Measurements from ENCODE around the gene EPC1. TPM values are rescaled to one million over a fixed set of nuclear protein-coding genes. Genes with fewer than 3 reads are reported as not detected.
"Not testable (repeated sequence)": the region's sequence is repeated elsewhere in the genome, so short reads cannot be mapped to it uniquely, and the experiment has no call there.

EPC1 gene
- total and polyA plus RNA-seq, 10 of the 15 experiments (the other 5 are each of a cell fraction or from before 2014, with no cell fraction given): 6.8 to 59.2 (median 19.4) TPM

DNA sequence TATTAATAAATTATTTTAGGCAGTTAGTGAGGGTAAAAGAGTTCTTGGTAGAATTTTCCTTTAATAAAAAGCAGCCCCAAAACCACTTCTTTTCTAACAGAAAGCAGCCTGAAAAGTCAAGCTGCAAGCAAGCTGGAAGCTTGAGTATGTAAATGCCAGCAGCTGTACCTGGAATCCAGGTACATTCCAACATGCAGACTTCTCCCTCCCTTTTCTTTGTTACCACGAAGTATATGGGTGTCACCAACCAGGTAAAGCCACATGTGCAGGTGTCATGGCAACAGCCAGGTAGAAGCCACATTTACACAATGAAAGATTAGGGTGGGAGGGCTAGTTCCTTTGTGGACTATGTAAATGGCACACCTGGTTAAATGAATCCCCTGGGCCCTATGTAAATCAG lies 114.6 kb downstream of the EPC1 start:
- Histone ChIP-seq H3K9ac (ENCODE audit: control insufficient read depth, insufficient read depth, low read length) (no peak overlapping the region), H3K36me3 (ENCODE audit: control insufficient read depth in 2 of 2, insufficient read depth in 2 of 2, low read length in 1 of 2) (no peaks in the 10 kb centered on the region), H3K27me3 (replicated peaks in 1 of 2; ENCODE audit: control insufficient read depth in 2 of 2, insufficient read depth in 2 of 2, low read length in 1 of 2) (no peaks in the 10 kb centered on the region), H4K20me1 (ENCODE audit: control insufficient read depth, insufficient read depth) (no peaks in the 10 kb centered on the region), H3K4me3 (no peak overlapping the region), H3K27ac (ENCODE audit: control insufficient read depth, insufficient read depth) (no peak overlapping the region), H3K4me1 (ENCODE audit: control insufficient read depth, insufficient read depth, low read length) (no peaks in the 10 kb centered on the region), H3K4me2 (ENCODE audit: control insufficient read depth, insufficient read depth) (no peak overlapping the region), H3K9me3 (replicated peaks; ENCODE audit: control insufficient read depth, insufficient read depth, low read length) (no peaks in the 10 kb centered on the region), H2AFZ (ENCODE audit: control insufficient read depth, low read depth, low read length) (no peak overlapping the region), H3K79me2 (ENCODE audit: control insufficient read depth, insufficient read depth, low read length) (no peaks in the 10 kb centered on the region)
- TF ChIP-seq EZH2 (IDR thresholded peaks at IDR 0.05; ENCODE audit: borderline replicate concordance, control insufficient read depth, low read depth, low read length) (no peak), ZBED1 (IDR thresholded peaks at IDR 0.05; ENCODE audit: borderline replicate concordance) (no peak), NFYA (IDR thresholded peaks at IDR 0.05; ENCODE audit: borderline replicate concordance, low read depth, low read length) (no peak), GATAD2B (conservative IDR thresholded peaks at IDR 0.05; ENCODE audit: low read depth) (no peak), NFYB (IDR thresholded peaks at IDR 0.05; ENCODE audit: insufficient read depth, low read depth, low read length) (no peak), IKZF2 (IDR thresholded peaks at IDR 0.05) (no peak)
- TF ChIP-seq, protein P1, sequence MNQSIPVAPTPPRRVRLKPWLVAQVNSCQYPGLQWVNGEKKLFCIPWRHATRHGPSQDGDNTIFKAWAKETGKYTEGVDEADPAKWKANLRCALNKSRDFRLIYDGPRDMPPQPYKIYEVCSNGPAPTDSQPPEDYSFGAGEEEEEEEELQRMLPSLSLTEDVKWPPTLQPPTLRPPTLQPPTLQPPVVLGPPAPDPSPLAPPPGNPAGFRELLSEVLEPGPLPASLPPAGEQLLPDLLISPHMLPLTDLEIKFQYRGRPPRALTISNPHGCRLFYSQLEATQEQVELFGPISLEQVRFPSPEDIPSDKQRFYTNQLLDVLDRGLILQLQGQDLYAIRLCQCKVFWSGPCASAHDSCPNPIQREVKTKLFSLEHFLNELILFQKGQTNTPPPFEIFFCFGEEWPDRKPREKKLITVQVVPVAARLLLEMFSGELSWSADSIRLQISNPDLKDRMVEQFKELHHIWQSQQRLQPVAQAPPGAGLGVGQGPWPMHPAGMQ (IDR thresholded peaks at IDR 0.05; ENCODE audit: borderline replicate concordance): no peak
- TF ChIP-seq, protein P2, sequence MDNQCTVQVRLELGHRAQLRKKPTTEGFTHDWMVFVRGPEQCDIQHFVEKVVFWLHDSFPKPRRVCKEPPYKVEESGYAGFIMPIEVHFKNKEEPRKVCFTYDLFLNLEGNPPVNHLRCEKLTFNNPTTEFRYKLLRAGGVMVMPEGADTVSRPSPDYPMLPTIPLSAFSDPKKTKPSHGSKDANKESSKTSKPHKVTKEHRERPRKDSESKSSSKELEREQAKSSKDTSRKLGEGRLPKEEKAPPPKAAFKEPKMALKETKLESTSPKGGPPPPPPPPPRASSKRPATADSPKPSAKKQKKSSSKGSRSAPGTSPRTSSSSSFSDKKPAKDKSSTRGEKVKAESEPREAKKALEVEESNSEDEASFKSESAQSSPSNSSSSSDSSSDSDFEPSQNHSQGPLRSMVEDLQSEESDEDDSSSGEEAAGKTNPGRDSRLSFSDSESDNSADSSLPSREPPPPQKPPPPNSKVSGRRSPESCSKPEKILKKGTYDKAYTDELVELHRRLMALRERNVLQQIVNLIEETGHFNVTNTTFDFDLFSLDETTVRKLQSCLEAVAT (IDR thresholded peaks at IDR 0.05): no peak
- no peak for DNase-seq (ENCODE audit: low read depth, low spot score)
- ChIA-PET POLR2A (no interaction called here), CTCF (no interaction called here), RAD21 (ENCODE audit: unreplicated experiment) (no interaction called here), SMC1A (ENCODE audit: uncharacterized antibody, unreplicated experiment) (no interaction called here)
- no peak for ATAC-seq
- BruUV-seq (replicated peaks): no TSS peak
- in situ Hi-C loops (cut with MboI): no loop called here
- intact Hi-C loops (cut with micrococcal nuclease; ENCODE audit: unreplicated experiment): no loop called here
- 0% methylated on average over 1 of the region's 1 CpG for WGBS (ENCODE audit: insufficient coverage, insufficient replicate concordance, low lambda C conversion rate, missing lambda C conversion rate)
- FAIRE-seq: no peak

DNA sequence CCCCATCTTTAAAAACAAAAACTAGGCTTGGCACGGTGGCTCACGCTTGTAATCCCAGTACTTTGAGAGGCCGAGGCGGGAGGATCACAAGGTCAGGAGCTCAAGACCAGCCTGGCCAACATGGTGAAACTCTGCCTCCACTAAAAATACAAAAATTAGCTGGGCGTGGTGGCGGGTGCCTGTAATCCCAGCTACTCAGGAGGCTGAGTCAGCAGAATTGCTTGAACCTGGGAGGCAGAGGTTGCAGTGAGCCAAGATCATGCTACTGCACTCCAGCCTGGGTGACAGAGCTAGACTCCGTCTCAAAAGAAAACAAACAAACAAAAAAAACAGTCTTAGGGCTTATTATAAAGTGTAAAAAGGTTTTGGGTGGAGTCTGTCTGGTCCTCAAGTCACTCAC lies 117.2 kb downstream of the EPC1 start:
- ChIA-PET POLR2A (interaction anchor here (0.6 kb wide), 1 partner anchor 1600 kb away, joined by 5 read pairs; the partner anchor contains the start of gene LYZL2), CTCF (interaction anchor here (1.0 kb wide), 1 partner anchor 119 kb away, joined by 3 read pairs; no protein-coding TSS in a partner anchor)
- DNase-seq (ENCODE audit: low read depth, low spot score); H2AFZ ChIP-seq (ENCODE audit: control insufficient read depth, low read depth, low read length); H3K9me3 ChIP-seq (replicated peaks; ENCODE audit: control insufficient read depth, insufficient read depth, low read length); H3K27ac ChIP-seq (ENCODE audit: control insufficient read depth, insufficient read depth); H3K27me3 ChIP-seq (replicated peaks in 1 of 2; ENCODE audit: control insufficient read depth in 2 of 2, insufficient read depth in 2 of 2, low read length in 1 of 2); ATAC-seq; H3K36me3 ChIP-seq (ENCODE audit: control insufficient read depth in 2 of 2, insufficient read depth in 2 of 2, low read length in 1 of 2); in situ Hi-C loops (cut with MboI); SMC1A ChIA-PET (ENCODE audit: uncharacterized antibody, unreplicated experiment); RAD21 ChIA-PET (ENCODE audit: unreplicated experiment); H3K4me1 ChIP-seq (ENCODE audit: control insufficient read depth, insufficient read depth, low read length); FAIRE-seq; BruUV-seq (replicated peaks); H4K20me1 ChIP-seq (ENCODE audit: control insufficient read depth, insufficient read depth); H3K9ac ChIP-seq (ENCODE audit: control insufficient read depth, insufficient read depth, low read length); H3K79me2 ChIP-seq (ENCODE audit: control insufficient read depth, insufficient read depth, low read length); H3K4me3 ChIP-seq; H3K4me2 ChIP-seq (ENCODE audit: control insufficient read depth, insufficient read depth); intact Hi-C loops (cut with micrococcal nuclease; ENCODE audit: unreplicated experiment): not testable (repeated sequence)
- WGBS (ENCODE audit: insufficient coverage, insufficient replicate concordance, low lambda C conversion rate, missing lambda C conversion rate): 60% methylated on average over 7 of the region's 7 CpGs

Data from GM12878 (cell line).